PC-3 (cell line): ENCODE results near the gene AGBL1. TPM values are rescaled to one million over a fixed set of nuclear protein-coding genes. Genes with fewer than 3 reads are reported as not detected.

Source experiments
- ATAC-seq: fragments of 200-7000 bp; cut with Tn5 transposase; 2 replicates; pipeline ENCODE4 v1.9.1; 2020; ENCODE audit warnings: mild to moderate bottlenecking, moderate library complexity
- BruUV-seq: library from RNA; stranded (reverse); fragments of 400-500 nt; replicated peaks from 2 replicates; lab custom pipeline; 2021; lab: Mats Ljungman, UMichigan
- CTCF ChIA-PET: fragments of 300-600 bp; sonication (Branson Sonifier 250); formaldehyde crosslinking; loops from one replicate; lab custom pipeline; 2022; ENCODE audit warnings: antibody characterized with exemption; lab: Charles Lee
- POLR2A ChIA-PET: fragments of 300-600 bp; sonication (Branson Sonifier 250); formaldehyde crosslinking; loops from one replicate; lab custom pipeline; 2022; ENCODE audit warnings: antibody characterized with exemption; ENCODE audit not compliant: unreplicated experiment; lab: Charles Lee
- DNase-seq: peaks from one replicate; pipeline ENCODE4 v3.0.0-alpha.2; 2015
- H2AFZ ChIP-seq: fragments of 300-600 bp; sonication (generic); 2 replicates; pipeline ENCODE4 v1.6.0; 2016; ENCODE audit warnings: antibody characterized with exemption, low read length
- H3F3A ChIP-seq: fragments of 300-600 bp; sonication (generic); one replicate; pipeline ENCODE4 v1.6.0; 2017; ENCODE audit warnings: antibody characterized with exemption, low read length, control low read depth, mild to moderate bottlenecking; ENCODE audit not compliant: unreplicated experiment
- H3K27ac ChIP-seq: fragments of 300-600 bp; sonication (generic); 2 replicates; pipeline ENCODE4 v1.5.1; 2016; ENCODE audit warnings: mild to moderate bottlenecking, low read length
- H3K27me3 ChIP-seq: fragments of 300-600 bp; sonication (generic); 2 replicates; pipeline ENCODE4 v1.6.1; 2016; ENCODE audit warnings: low read length, mixed read lengths
- H3K36me3 ChIP-seq: fragments of 300-600 bp; sonication (generic); 2 replicates; pipeline ENCODE4 v1.6.1; 2016; ENCODE audit warnings: low read depth, mixed run types, low read length, mixed read lengths
- H3K4me1 ChIP-seq: fragments of 300-600 bp; sonication (generic); 2 replicates; pipeline ENCODE4 v1.5.1; 2016; ENCODE audit warnings: low read length; ENCODE audit not compliant: insufficient read depth
- H3K4me2 ChIP-seq: fragments of 300-600 bp; sonication (generic); 2 replicates; pipeline ENCODE4 v1.6.0; 2016; ENCODE audit warnings: low read length
- H3K4me3 ChIP-seq: fragments of 300-600 bp; sonication (generic); 2 replicates; pipeline ENCODE4 v1.5.1; 2016; ENCODE audit warnings: mild to moderate bottlenecking, low read length, mixed read lengths
- H3K79me2 ChIP-seq: fragments of 300-600 bp; sonication (generic); 2 replicates; pipeline ENCODE4 v1.6.1; 2017; ENCODE audit warnings: low read length, mixed read lengths
- H3K9ac ChIP-seq: fragments of 300-600 bp; sonication (generic); 2 replicates; pipeline ENCODE4 v1.6.0; 2016; ENCODE audit warnings: mild to moderate bottlenecking, low read length
- H3K9me2 ChIP-seq: fragments of 300-600 bp; sonication (generic); replicated peaks from 2 replicates; pipeline ENCODE4 v1.6.1; 2016; ENCODE audit warnings: mixed run types, low read length, mixed read lengths
- H3K9me3 ChIP-seq: fragments of 300-600 bp; sonication (generic); 2 replicates; pipeline ENCODE4 v1.6.1; 2016; ENCODE audit warnings: low read length, mixed read lengths
- H4K20me1 ChIP-seq: fragments of 300-600 bp; sonication (generic); 2 replicates; pipeline ENCODE4 v1.6.1; 2016; ENCODE audit warnings: low read length, mixed read lengths
- EZH2 ChIP-seq: fragments of 300-600 bp; sonication (generic); IDR thresholded peaks from one replicate; pipeline ENCODE4 v1.6.1; 2017; ENCODE audit warnings: antibody characterized with exemption, mild to moderate bottlenecking, low read length; ENCODE audit not compliant: unreplicated experiment
- EZH2phosphoT487 ChIP-seq: fragments of 300-600 bp; sonication (generic); IDR thresholded peaks from 2 replicates; pipeline ENCODE4 v1.6.1; 2018; ENCODE audit warnings: mild to moderate bottlenecking, antibody characterized with exemption, low read length, borderline replicate concordance
- intact Hi-C: fragments of 100-400 bp; cut with micrococcal nuclease; formaldehyde crosslinking; loops from 2 replicates; pipeline ENCODE4 v1.9.0; 2023
- total RNA-seq: library from RNA; depleted of rRNA; stranded (reverse); fragments of >200 nt; gene quantifications from 2 replicates; pipeline ENCODE4 v1.2.3, GENCODE V29; 2014
- TF ChIP-seq, protein P1 (sequence below): fragments of 300-600 bp; sonication (generic); conservative IDR thresholded peaks from 2 replicates; pipeline ENCODE4 v1.5.1; 2017; ENCODE audit warnings: antibody characterized with exemption, low read depth, mild to moderate bottlenecking, low read length

The AGBL1 gene
- total RNA-seq, 1 experiment from 2014 or later: not detected

GRCh38 chr15:86553108-86553507 is 473.4 kb downstream of the AGBL1 start:
- intact Hi-C loops: no loop called here

DNA sequence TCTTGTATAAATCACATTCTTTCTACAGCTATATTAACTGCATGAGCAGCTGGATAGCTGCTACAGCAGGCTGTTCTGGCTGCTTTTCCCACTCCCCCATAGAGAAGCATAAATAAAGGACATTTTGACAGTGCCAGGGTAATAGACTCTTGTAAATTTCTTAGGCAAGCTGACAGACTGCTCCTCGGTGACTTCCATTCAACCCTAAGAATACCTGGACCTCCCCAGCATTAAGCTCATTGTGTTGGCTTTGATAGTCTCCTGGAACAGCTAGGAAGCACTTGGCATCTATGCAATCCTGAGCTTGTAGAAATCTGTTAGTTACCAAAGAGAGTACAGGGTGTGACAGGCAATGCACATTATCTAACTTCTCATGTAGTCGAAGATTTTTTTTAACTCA is 475.4 kb downstream of the AGBL1 start:
- no peak for ATAC-seq
- no peak for TF ChIP-seq EZH2phosphoT487
- no peak for TF ChIP-seq EZH2

More at GRCh38 chr15:86553108-86553507, 473.4 kb downstream of the AGBL1 start:
- ChIA-PET POLR2A (no interaction called here), CTCF (no interaction called here)
- H3K27ac ChIP-seq: no peak overlapping the region
- no peak overlapping the region for H3K9ac ChIP-seq
- TF ChIP-seq, protein P1, sequence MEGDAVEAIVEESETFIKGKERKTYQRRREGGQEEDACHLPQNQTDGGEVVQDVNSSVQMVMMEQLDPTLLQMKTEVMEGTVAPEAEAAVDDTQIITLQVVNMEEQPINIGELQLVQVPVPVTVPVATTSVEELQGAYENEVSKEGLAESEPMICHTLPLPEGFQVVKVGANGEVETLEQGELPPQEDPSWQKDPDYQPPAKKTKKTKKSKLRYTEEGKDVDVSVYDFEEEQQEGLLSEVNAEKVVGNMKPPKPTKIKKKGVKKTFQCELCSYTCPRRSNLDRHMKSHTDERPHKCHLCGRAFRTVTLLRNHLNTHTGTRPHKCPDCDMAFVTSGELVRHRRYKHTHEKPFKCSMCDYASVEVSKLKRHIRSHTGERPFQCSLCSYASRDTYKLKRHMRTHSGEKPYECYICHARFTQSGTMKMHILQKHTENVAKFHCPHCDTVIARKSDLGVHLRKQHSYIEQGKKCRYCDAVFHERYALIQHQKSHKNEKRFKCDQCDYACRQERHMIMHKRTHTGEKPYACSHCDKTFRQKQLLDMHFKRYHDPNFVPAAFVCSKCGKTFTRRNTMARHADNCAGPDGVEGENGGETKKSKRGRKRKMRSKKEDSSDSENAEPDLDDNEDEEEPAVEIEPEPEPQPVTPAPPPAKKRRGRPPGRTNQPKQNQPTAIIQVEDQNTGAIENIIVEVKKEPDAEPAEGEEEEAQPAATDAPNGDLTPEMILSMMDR: no peak
- no peak for TF ChIP-seq EZH2
- TF ChIP-seq EZH2phosphoT487: no peak
- no peaks in the 10 kb centered on the region for H3F3A ChIP-seq
- no peak overlapping the region for H3K4me2 ChIP-seq
- H2AFZ ChIP-seq: no peak overlapping the region
- no peaks in the 10 kb centered on the region for H3K4me1 ChIP-seq
- no TSS peak for BruUV-seq
- no peaks in the 10 kb centered on the region for H3K9me3 ChIP-seq
- DNase-seq (peak; percentile 20), ATAC-seq (no peak)
- H4K20me1 ChIP-seq: no peaks in the 10 kb centered on the region
- no peak overlapping the region for H3K4me3 ChIP-seq
- H3K79me2 ChIP-seq: no peaks in the 10 kb centered on the region
- H3K27me3 ChIP-seq: no peaks in the 10 kb centered on the region
- no peaks in the 10 kb centered on the region for H3K9me2 ChIP-seq
- no peaks in the 10 kb centered on the region for H3K36me3 ChIP-seq

DNA sequence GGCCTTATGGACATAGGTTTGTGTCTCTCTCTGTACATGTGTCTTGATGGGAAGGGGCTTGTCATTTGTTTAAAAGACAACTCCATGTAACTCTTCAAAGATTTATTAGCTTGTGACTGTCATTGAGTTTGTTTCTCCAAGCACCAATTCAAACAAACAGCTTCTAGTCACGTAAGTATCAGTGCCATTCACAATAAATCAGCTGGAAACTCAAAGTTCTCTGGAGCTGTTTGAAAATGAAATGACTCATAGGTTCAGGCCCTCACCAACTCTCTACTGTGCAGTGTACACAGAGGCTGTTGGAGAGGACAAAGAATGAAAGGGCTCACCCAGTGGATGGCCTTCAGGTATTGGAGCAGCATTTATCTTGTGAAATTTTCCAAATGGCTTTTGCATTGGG is 476.3 kb downstream of the AGBL1 start:
- H3K27ac ChIP-seq: no peak overlapping the region
- BruUV-seq: no TSS peak
- DNase-seq (peak; percentile 19), ATAC-seq (no peak)
- no peaks in the 10 kb centered on the region for H3K4me1 ChIP-seq
- H2AFZ ChIP-seq: no peak overlapping the region
- H3K4me2 ChIP-seq: no peak overlapping the region
- H3K27me3 ChIP-seq: no peaks in the 10 kb centered on the region
- TF ChIP-seq, protein P1: no peak
- TF ChIP-seq EZH2: no peak
- TF ChIP-seq EZH2phosphoT487: no peak
- ChIA-PET CTCF (no interaction called here), POLR2A (no interaction called here)
- intact Hi-C loops: no loop called here
- H3K9me3 ChIP-seq: no peaks in the 10 kb centered on the region
- no peaks in the 10 kb centered on the region for H3K36me3 ChIP-seq
- no peaks in the 10 kb centered on the region for H3K79me2 ChIP-seq
- no peak overlapping the region for H3K9ac ChIP-seq
- no peak overlapping the region for H3K4me3 ChIP-seq
- H4K20me1 ChIP-seq: no peaks in the 10 kb centered on the region
- H3K9me2 ChIP-seq: no peaks in the 10 kb centered on the region
- no peaks in the 10 kb centered on the region for H3F3A ChIP-seq

More for the DNA sequence above, 475.4 kb downstream of the AGBL1 start:
- DNase-seq: no peak
- intact Hi-C loops: no loop called here
- Histone ChIP-seq H3K27me3 (no peaks in the 10 kb centered on the region), H3K4me3 (no peak overlapping the region), H3K9me3 (no peaks in the 10 kb centered on the region), H4K20me1 (no peaks in the 10 kb centered on the region), H3K9me2 (no peaks in the 10 kb centered on the region), H2AFZ (no peak overlapping the region), H3K79me2 (no peaks in the 10 kb centered on the region), H3K4me1 (no peaks in the 10 kb centered on the region), H3K4me2 (no peak overlapping the region), H3K27ac (no peak overlapping the region), H3F3A (no peaks in the 10 kb centered on the region), H3K36me3 (no peaks in the 10 kb centered on the region), H3K9ac (no peak overlapping the region)
- no TSS peak for BruUV-seq
- CTCF ChIA-PET: no interaction called here
- POLR2A ChIA-PET: no interaction called here
